HCT116 (cell line): ENCODE data around the gene CCNYL1. TPM values are rescaled to one million over a fixed set of nuclear protein-coding genes. Genes with fewer than 3 reads are reported as not detected.

Experiments used
- ATAC-seq: fragments of 200-7000 bp; cut with Tn5 transposase; 2 replicates; pipeline ENCODE4 v1.9.1; 2020; ENCODE audit warnings: mild to moderate bottlenecking, moderate library complexity
- BruUV-seq: library from RNA; stranded (reverse); fragments of 400-500 nt; replicated peaks from 2 replicates; lab custom pipeline; 2021; lab: Mats Ljungman, UMichigan
- CTCF ChIA-PET: fragments of 300-600 bp; sonication (Branson Sonifier 250); formaldehyde crosslinking; loops from one replicate; lab custom pipeline; 2021; ENCODE audit warnings: antibody characterized with exemption; lab: Charles Lee
- POLR2A ChIA-PET: fragments of 300-600, 350-600 bp; sonication (Branson Sonifier 250); formaldehyde crosslinking; loops from one replicate; lab custom pipeline; 2021; ENCODE audit warnings: antibody characterized with exemption; lab: Charles Lee
- RAD21 ChIA-PET, 2 experiments: fragments of 300-600 bp; sonication (Branson Sonifier 250); formaldehyde crosslinking; loops; one replicate each; lab custom pipeline; 2023; ENCODE audit warnings: low total read pairs in 2 of 2; ENCODE audit not compliant: uncharacterized antibody in 2 of 2, unreplicated experiment in 2 of 2, low non-redundant PET in 1 of 2; lab: Charles Lee
- DNase-seq: peaks from one replicate; pipeline ENCODE4 v3.0.0-alpha.2; 2010; ENCODE audit warnings: low read depth, low spot score
- H2AFZ ChIP-seq: fragments of 200-600 bp; shearing (Covaris generic), sonication (generic); 2 replicates; pipeline ENCODE4 v1.6.1; 2017; ENCODE audit warnings: low read depth, mixed run types, mixed read lengths, antibody characterized with exemption, low read length; ENCODE audit not compliant: poor library complexity, severe bottlenecking
- H3K27ac ChIP-seq: 2 replicates; pipeline ENCODE4 v1.5.1; 2012; ENCODE audit warnings: low read depth, low read length
- H3K27me3 ChIP-seq: fragments of 200-600 bp; sonication (generic); 2 replicates; pipeline ENCODE4 v1.6.1; 2016; ENCODE audit warnings: mixed run types, low read length, mixed read lengths; ENCODE audit not compliant: insufficient read depth
- H3K36me3 ChIP-seq, 2 experiments: fragments of 200-500 bp in 1 of 2; fragments of 200-600 bp in 1 of 2; sonication (Bioruptor generic) in 1 of 2; sonication (generic) in 1 of 2; 2 replicates each; pipeline versions ENCODE4 v1.5.1 to v1.6.1; 2014 to 2016; ENCODE audit warnings: low read length in 2 of 2, inconsistent platforms in 1 of 2, mixed read lengths in 1 of 2, mixed run types in 1 of 2; ENCODE audit not compliant: insufficient read depth in 2 of 2, control insufficient read depth in 1 of 2
- H3K4me1 ChIP-seq, 2 experiments: fragments of 200-600 bp in 1 of 2; sonication (generic) in 1 of 2; 2 replicates each; pipeline versions ENCODE4 v1.5.1 to v1.6.1; 2012 to 2017; ENCODE audit warnings: low read length in 2 of 2, inconsistent platforms in 1 of 2, mild to moderate bottlenecking in 1 of 2, mixed read lengths in 1 of 2, mixed run types in 1 of 2, moderate library complexity in 1 of 2; ENCODE audit not compliant: insufficient read depth in 2 of 2, control insufficient read depth in 1 of 2
- H3K4me2 ChIP-seq: fragments of 200-600 bp; sonication (generic); 2 replicates; pipeline ENCODE4 v1.6.1; 2017; ENCODE audit warnings: mixed run types, low read length, mixed read lengths
- H3K4me3 ChIP-seq, 2 experiments: fragments of 200-600 bp in 1 of 2; sonication (generic) in 1 of 2; replicated peaks in 1 of 2; 2 replicates each; pipeline ENCODE4 v1.5.1; 2011 to 2016; ENCODE audit warnings: low read length in 2 of 2, control low read depth in 1 of 2, low read depth in 1 of 2, mild to moderate bottlenecking in 1 of 2, mixed read lengths in 1 of 2, mixed run types in 1 of 2
- H3K79me2 ChIP-seq: fragments of 200-600 bp; sonication (generic); 2 replicates; pipeline ENCODE4 v1.6.1; 2017; ENCODE audit warnings: mild to moderate bottlenecking, mixed run types, low read length, moderate library complexity, mixed read lengths; ENCODE audit not compliant: insufficient read depth
- H3K9ac ChIP-seq: fragments of 200-600 bp; sonication (generic); 2 replicates; pipeline ENCODE4 v1.6.1; 2016; ENCODE audit warnings: low read length, mixed read lengths
- H3K9me2 ChIP-seq: fragments of 200-600 bp; sonication (generic), shearing (Covaris generic); 2 replicates; pipeline ENCODE4 v1.6.1; 2017; ENCODE audit warnings: mixed run types, mild to moderate bottlenecking, moderate library complexity; ENCODE audit not compliant: insufficient read depth
- H3K9me3 ChIP-seq, 2 experiments: fragments of 200-500 bp in 1 of 2; fragments of 200-600 bp in 1 of 2; sonication (Bioruptor generic) in 1 of 2; sonication (generic) in 1 of 2; 2 replicates each; pipeline ENCODE4 v1.6.1; 2014 to 2017; ENCODE audit warnings: low read length in 2 of 2, mixed read lengths in 2 of 2, inconsistent platforms in 1 of 2, low read depth in 1 of 2, mild to moderate bottlenecking in 1 of 2, mixed run types in 1 of 2, moderate library complexity in 1 of 2; ENCODE audit not compliant: control insufficient read depth in 1 of 2, insufficient read depth in 1 of 2
- H4K20me1 ChIP-seq: fragments of 200-600 bp; sonication (generic), shearing (Covaris generic); 2 replicates; pipeline ENCODE4 v1.6.1; 2017; ENCODE audit warnings: mixed run types, mild to moderate bottlenecking, moderate library complexity; ENCODE audit not compliant: insufficient read depth
- CEBPB ChIP-seq: IDR thresholded peaks from 2 replicates; pipeline ENCODE4 v1.6.1; 2012; ENCODE audit warnings: low read depth
- ELF1 ChIP-seq: IDR thresholded peaks from 2 replicates; pipeline ENCODE4 v1.6.1; 2012; ENCODE audit warnings: low read depth, borderline replicate concordance
- EZH2 ChIP-seq: fragments of 200-600 bp; sonication (generic); IDR thresholded peaks from 2 replicates; pipeline ENCODE4 v1.6.1; 2017; ENCODE audit warnings: antibody characterized with exemption, mixed run types
- FOSL1 ChIP-seq: IDR thresholded peaks from 2 replicates; pipeline ENCODE4 v1.6.1; 2012; ENCODE audit warnings: low read depth
- POLR2AphosphoS5 ChIP-seq: IDR thresholded peaks from 2 replicates; pipeline ENCODE4 v1.6.1; 2011; ENCODE audit warnings: mild to moderate bottlenecking, low read depth, low read length, moderate library complexity
- RAD21 ChIP-seq: IDR thresholded peaks from 2 replicates; pipeline ENCODE4 v1.6.1; 2012; ENCODE audit warnings: low read depth, mild to moderate bottlenecking
- YY1 ChIP-seq: IDR thresholded peaks from 2 replicates; pipeline ENCODE4 v1.6.1; 2011; ENCODE audit warnings: low read length, low read depth, moderate library complexity, mild to moderate bottlenecking; ENCODE audit not compliant: insufficient replicate concordance; ENCODE audit errors: extremely low read depth
- intact Hi-C: fragments of 100-400 bp; cut with micrococcal nuclease; formaldehyde crosslinking; loops from 2 replicates; pipeline ENCODE4 v1.10.0; 2022
- total RNA-seq: library from RNA; stranded (reverse); gene quantifications from one replicate; pipeline ENCODE4 v1.2.1, GENCODE V29; 2021; ENCODE audit not compliant: unreplicated experiment
- TF ChIP-seq, protein P1 (sequence below), 3 experiments: fragments of 200-600 bp in 1 of 3; sonication (generic) in 1 of 3; IDR thresholded peaks in 2 of 3; conservative IDR thresholded peaks in 1 of 3; 2 replicates each; pipeline ENCODE4 v1.5.1; 2012 to 2017; ENCODE audit warnings: low read depth in 2 of 3, low read length in 2 of 3, antibody characterized with exemption in 1 of 3, borderline replicate concordance in 1 of 3, control low read depth in 1 of 3, mild to moderate bottlenecking in 1 of 3, mixed read lengths in 1 of 3, mixed run types in 1 of 3, moderate library complexity in 1 of 3; ENCODE audit not compliant: insufficient read depth in 1 of 3
- TF ChIP-seq, protein P2 (sequence below): IDR thresholded peaks from 2 replicates; pipeline ENCODE4 v1.6.1; 2012; ENCODE audit warnings: low read depth
- TF ChIP-seq, protein P3 (sequence below): IDR thresholded peaks from 2 replicates; pipeline ENCODE4 v1.6.1; 2012

Gene CCNYL1
- total RNA-seq, 1 experiment from 2014 or later = 14.9 TPM

- no peak overlapping the region for H2AFZ ChIP-seq
- H3K4me3 ChIP-seq = no peak overlapping the region
- RAD21 ChIA-PET = no interaction called here
- intact Hi-C loops = no loop called here
- peaks cover 6 to 12% of the 10 kb centered on the region in 2 experiments; a peak in 3 of 4 replicates for H3K4me1 ChIP-seq
- POLR2A ChIA-PET = no interaction called here
- no peak overlapping the region for H3K4me2 ChIP-seq
- no peak overlapping the region for H3K27ac ChIP-seq
- H3K79me2 ChIP-seq = no peaks in the 10 kb centered on the region
- no peaks in the 10 kb centered on the region for H3K9me2 ChIP-seq
- CTCF ChIA-PET = interaction anchor here (0.7 to 1.0 kb wide), 2 partner anchors 32 to 49 kb away, joined by 3 to 4 read pairs; no protein-coding TSS in a partner anchor
- ATAC-seq (0 out of 2 replicates have a peak, but pooled peaks have one; percentile 29), DNase-seq (no peak)
- H3K9me3 ChIP-seq = no peaks in the 10 kb centered on the region
- no TSS peak for BruUV-seq
- H3K36me3 ChIP-seq = no peaks in the 10 kb centered on the region
- no peak for TF ChIP-seq EZH2
- no peak for TF ChIP-seq ELF1
- TF ChIP-seq, protein P1, sequence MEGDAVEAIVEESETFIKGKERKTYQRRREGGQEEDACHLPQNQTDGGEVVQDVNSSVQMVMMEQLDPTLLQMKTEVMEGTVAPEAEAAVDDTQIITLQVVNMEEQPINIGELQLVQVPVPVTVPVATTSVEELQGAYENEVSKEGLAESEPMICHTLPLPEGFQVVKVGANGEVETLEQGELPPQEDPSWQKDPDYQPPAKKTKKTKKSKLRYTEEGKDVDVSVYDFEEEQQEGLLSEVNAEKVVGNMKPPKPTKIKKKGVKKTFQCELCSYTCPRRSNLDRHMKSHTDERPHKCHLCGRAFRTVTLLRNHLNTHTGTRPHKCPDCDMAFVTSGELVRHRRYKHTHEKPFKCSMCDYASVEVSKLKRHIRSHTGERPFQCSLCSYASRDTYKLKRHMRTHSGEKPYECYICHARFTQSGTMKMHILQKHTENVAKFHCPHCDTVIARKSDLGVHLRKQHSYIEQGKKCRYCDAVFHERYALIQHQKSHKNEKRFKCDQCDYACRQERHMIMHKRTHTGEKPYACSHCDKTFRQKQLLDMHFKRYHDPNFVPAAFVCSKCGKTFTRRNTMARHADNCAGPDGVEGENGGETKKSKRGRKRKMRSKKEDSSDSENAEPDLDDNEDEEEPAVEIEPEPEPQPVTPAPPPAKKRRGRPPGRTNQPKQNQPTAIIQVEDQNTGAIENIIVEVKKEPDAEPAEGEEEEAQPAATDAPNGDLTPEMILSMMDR (IDR thresholded peaks at IDR 0.05 in 2 of 3, conservative IDR thresholded peaks at IDR 0.05 in 1 of 3; ENCODE audit: borderline replicate concordance in 1 of 3, insufficient read depth in 1 of 3, low read depth in 2 of 3, low read length in 2 of 3) = no peak
- 0 out of 2 replicates have a peak, but pooled peaks have one; percentile 9 for TF ChIP-seq RAD21
- H3K9ac ChIP-seq = no peak overlapping the region
- no peaks in the 10 kb centered on the region for H3K27me3 ChIP-seq
- H4K20me1 ChIP-seq = no peaks in the 10 kb centered on the region
Measured at GRCh38 chr2:207674826-207675225, 36.6 kb upstream of the CCNYL1 start.

DNA sequence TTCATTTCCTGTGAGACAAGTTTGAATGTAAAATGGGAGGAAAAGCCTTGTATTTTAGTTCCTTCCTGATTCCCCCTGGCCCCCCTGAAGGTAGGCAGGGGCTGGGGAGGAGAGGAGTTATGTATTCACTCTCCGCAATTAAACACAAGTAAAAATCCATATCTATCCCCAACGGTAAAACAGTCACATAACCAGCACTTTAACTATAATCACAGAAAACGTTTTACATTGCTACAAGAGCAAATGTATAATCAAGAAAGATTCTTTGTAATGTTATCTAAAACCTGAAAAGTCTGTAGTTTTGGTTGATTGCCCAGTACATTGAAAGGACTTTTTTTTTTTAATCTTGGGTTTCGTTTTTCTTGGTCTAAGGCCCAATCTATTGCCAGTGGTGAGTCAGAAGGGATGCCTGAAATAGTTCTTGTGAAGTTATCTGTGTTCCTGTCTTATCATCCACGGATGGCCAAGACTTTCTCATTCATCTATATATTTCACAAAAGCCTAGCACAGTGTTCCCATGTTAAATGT, 34.5 kb upstream of the CCNYL1 start:
- Histone ChIP-seq H3K4me1 (peaks cover 6 to 9% of the 10 kb centered on the region in 2 experiments; a peak in 3 of 4 replicates), H3K4me3 (no peak overlapping the region), H3K9ac (no peak overlapping the region), H3K9me2 (no peaks in the 10 kb centered on the region), H2AFZ (peak overlapping the region; percentile 72), H4K20me1 (no peaks in the 10 kb centered on the region), H3K36me3 (no peaks in the 10 kb centered on the region), H3K9me3 (no peaks in the 10 kb centered on the region), H3K79me2 (no peaks in the 10 kb centered on the region), H3K27me3 (no peaks in the 10 kb centered on the region), H3K4me2 (peak overlapping the region; percentile 46), H3K27ac (no peak overlapping the region)
- ATAC-seq (peak; percentile 60; the same call in 1 of the 2 replicates), DNase-seq (no peak)
- ChIA-PET CTCF (interaction anchor here (1.1 kb wide), 1 partner anchor 15 kb away, joined by 6 read pairs; no protein-coding TSS in a partner anchor), RAD21 (no interaction called here), POLR2A (no interaction called here)
- intact Hi-C loops = no loop called here
- no TSS peak for BruUV-seq
- TF ChIP-seq POLR2AphosphoS5 (no peak), YY1 (no peak), FOSL1 (peak; percentile 33; the same call in 1 of the 2 replicates), CEBPB (peak; percentile 27; the same call in 1 of the 2 replicates)
- TF ChIP-seq, protein P2, sequence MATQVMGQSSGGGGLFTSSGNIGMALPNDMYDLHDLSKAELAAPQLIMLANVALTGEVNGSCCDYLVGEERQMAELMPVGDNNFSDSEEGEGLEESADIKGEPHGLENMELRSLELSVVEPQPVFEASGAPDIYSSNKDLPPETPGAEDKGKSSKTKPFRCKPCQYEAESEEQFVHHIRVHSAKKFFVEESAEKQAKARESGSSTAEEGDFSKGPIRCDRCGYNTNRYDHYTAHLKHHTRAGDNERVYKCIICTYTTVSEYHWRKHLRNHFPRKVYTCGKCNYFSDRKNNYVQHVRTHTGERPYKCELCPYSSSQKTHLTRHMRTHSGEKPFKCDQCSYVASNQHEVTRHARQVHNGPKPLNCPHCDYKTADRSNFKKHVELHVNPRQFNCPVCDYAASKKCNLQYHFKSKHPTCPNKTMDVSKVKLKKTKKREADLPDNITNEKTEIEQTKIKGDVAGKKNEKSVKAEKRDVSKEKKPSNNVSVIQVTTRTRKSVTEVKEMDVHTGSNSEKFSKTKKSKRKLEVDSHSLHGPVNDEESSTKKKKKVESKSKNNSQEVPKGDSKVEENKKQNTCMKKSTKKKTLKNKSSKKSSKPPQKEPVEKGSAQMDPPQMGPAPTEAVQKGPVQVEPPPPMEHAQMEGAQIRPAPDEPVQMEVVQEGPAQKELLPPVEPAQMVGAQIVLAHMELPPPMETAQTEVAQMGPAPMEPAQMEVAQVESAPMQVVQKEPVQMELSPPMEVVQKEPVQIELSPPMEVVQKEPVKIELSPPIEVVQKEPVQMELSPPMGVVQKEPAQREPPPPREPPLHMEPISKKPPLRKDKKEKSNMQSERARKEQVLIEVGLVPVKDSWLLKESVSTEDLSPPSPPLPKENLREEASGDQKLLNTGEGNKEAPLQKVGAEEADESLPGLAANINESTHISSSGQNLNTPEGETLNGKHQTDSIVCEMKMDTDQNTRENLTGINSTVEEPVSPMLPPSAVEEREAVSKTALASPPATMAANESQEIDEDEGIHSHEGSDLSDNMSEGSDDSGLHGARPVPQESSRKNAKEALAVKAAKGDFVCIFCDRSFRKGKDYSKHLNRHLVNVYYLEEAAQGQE = no peak
- TF ChIP-seq, protein P3, sequence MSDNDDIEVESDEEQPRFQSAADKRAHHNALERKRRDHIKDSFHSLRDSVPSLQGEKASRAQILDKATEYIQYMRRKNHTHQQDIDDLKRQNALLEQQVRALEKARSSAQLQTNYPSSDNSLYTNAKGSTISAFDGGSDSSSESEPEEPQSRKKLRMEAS = no peak
- TF ChIP-seq, protein P1 (IDR thresholded peaks at IDR 0.05 in 2 of 3, conservative IDR thresholded peaks at IDR 0.05 in 1 of 3; ENCODE audit: borderline replicate concordance in 1 of 3, insufficient read depth in 1 of 3, low read depth in 2 of 3, low read length in 2 of 3) = no peak
